ENCODE results near the gene SH2D6. TPM values are rescaled to one million over a fixed set of nuclear protein-coding genes. Genes with fewer than 3 reads are reported as not detected.

SH2D6 gene
- polyA plus RNA-seq, 1 of the 3 experiments (the other 2 are of a cell fraction): 0.33 TPM

DNA sequence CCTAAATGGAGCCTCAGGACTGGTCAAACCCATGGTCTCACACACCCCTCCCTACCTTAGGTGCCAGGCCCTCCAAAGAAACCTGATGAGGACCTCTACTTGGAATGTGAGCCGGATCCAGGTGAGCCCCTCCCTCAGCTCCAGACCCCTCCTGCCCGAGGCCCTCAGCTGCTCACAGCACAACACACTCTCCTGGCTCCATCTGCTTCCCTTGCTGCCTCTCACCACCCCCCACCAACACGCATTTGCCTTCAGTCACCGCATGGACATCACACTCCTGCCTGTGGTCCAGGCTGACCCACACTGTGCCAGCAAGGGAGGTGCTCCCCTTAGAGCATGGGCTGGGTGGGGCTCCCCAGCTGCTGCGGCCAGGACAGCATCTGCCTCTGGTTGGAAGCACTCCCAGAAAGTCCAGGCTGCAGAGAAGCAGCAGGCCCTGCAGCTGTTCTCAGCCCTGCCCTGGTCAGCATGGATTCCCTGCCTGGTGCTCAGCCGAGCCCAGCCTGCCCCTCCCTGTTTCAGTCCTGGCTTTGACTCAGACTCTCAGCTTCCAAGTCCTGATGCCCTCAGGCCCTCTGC, 15.1 kb downstream of the SH2D6 start:
- Histone ChIP-seq H4K20me1 (ENCODE audit: insufficient read depth) (no peaks in the 10 kb centered on the region), H3K27me3 (ENCODE audit: insufficient read depth) (no peaks in the 10 kb centered on the region), H3K9me2 (no peaks in the 10 kb centered on the region), H2AFZ (ENCODE audit: low read depth) (no peak overlapping the region), H3K9ac (no peak overlapping the region), H3K9me3 (no peaks in the 10 kb centered on the region), H3K4me1 (ENCODE audit: control insufficient read depth in 1 of 2, insufficient read depth in 2 of 2, low read depth in 1 of 2, low read length in 1 of 2) (peaks cover 14 to 79% of the 10 kb centered on the region in 2 experiments; a peak in 3 of 4 replicates), H3K27ac (ENCODE audit: low read depth in 2 of 2, low read length in 1 of 2) (peak overlapping the region in 1 of 2 experiments; percentile 95; a peak in 2 of 4 replicates), H3K79me2 (ENCODE audit: insufficient read depth) (no peaks in the 10 kb centered on the region), H3K36me3 (replicated peaks in 1 of 2; ENCODE audit: control insufficient read depth in 1 of 2, insufficient read depth in 2 of 2, low read length in 1 of 2) (no peaks in the 10 kb centered on the region), H3K4me2 (no peak overlapping the region; the same call in 1 of the 2 replicates), H3K4me3 (ENCODE audit: low read depth in 2 of 2, low read length in 1 of 2) (no peak overlapping the region), H3F3A (replicated peaks; ENCODE audit: insufficient read depth) (peaks cover 6% of the 10 kb centered on the region)
- POLR2A ChIA-PET: interaction anchor here (0.6 to 3.9 kb wide), 15 partner anchors 12 to 537 kb away, joined by 3 to 85 read pairs (median 4); partner anchors contain the start of genes MAT2A and SH2D6
- DNase-seq: peak; percentile 91
- WGBS (ENCODE audit: low lambda C conversion rate): 47% methylated on average over 5 of the region's 6 CpGs
- CTCF ChIA-PET: interaction anchor here (0.8 to 6.9 kb wide), 10 partner anchors 12 to 507 kb away, joined by 3 to 61 read pairs (median 6); partner anchors contain the start of gene MAT2A
- TF ChIP-seq MEF2A (IDR thresholded peaks at IDR 0.05; ENCODE audit: borderline replicate concordance, low read depth) (no peak), YY1 (IDR thresholded peaks at IDR 0.05; ENCODE audit: low read depth) (no peak), EP300 (IDR thresholded peaks at IDR 0.05; ENCODE audit: borderline replicate concordance in 1 of 2, low read depth in 1 of 2, low read length in 1 of 2) (no peak; a peak in 1 of 4 replicates), CHD2 (IDR thresholded peaks at IDR 0.05; ENCODE audit: low read length, partially characterized antibody) (peak; percentile 76), GATA2 (CRISPR knock-in tag; IDR thresholded peaks at IDR 0.05) (peak; percentile 50), FOSL2 (IDR thresholded peaks at IDR 0.05; ENCODE audit: borderline replicate concordance, low read depth) (no peak), EZH2phosphoT487 (IDR thresholded peaks at IDR 0.05; ENCODE audit: borderline replicate concordance, low read depth) (no peak), RAD21 (IDR thresholded peaks at IDR 0.05; ENCODE audit: low read length) (peak; percentile 25), TAF1 (IDR thresholded peaks at IDR 0.05; ENCODE audit: borderline replicate concordance, low read depth, low read length) (no peak), MXI1 (IDR thresholded peaks at IDR 0.05; ENCODE audit: low read depth, low read length) (peak; percentile 92), GABPA (IDR thresholded peaks at IDR 0.05; ENCODE audit: low read depth) (no peak), TCF12 (IDR thresholded peaks at IDR 0.05) (peak; percentile 87), JUND (IDR thresholded peaks at IDR 0.05) (no peak), RCOR1 (IDR thresholded peaks at IDR 0.05; ENCODE audit: low read length) (peak; percentile 78), ELF1 (IDR thresholded peaks at IDR 0.05) (no peak), NRF1 (IDR thresholded peaks at IDR 0.05; ENCODE audit: low read depth, low read length) (no peak), SMC3 (IDR thresholded peaks at IDR 0.05; ENCODE audit: low read depth, low read length) (no peak), POLR2AphosphoS5 (IDR thresholded peaks at IDR 0.05; ENCODE audit: low read depth, low read length) (0 out of 2 replicates have a peak, but pooled peaks have one; percentile 30), RFX5 (IDR thresholded peaks at IDR 0.05; ENCODE audit: low read length) (no peak), NFIC (IDR thresholded peaks at IDR 0.05; ENCODE audit: borderline replicate concordance) (peak; percentile 55)
- TF ChIP-seq, protein P1, sequence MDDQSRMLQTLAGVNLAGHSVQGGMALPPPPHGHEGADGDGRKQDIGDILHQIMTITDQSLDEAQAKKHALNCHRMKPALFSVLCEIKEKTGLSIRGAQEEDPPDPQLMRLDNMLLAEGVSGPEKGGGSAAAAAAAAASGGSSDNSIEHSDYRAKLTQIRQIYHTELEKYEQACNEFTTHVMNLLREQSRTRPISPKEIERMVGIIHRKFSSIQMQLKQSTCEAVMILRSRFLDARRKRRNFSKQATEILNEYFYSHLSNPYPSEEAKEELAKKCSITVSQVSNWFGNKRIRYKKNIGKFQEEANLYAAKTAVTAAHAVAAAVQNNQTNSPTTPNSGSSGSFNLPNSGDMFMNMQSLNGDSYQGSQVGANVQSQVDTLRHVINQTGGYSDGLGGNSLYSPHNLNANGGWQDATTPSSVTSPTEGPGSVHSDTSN (IDR thresholded peaks at IDR 0.05): no peak
- TF ChIP-seq, protein P2, sequence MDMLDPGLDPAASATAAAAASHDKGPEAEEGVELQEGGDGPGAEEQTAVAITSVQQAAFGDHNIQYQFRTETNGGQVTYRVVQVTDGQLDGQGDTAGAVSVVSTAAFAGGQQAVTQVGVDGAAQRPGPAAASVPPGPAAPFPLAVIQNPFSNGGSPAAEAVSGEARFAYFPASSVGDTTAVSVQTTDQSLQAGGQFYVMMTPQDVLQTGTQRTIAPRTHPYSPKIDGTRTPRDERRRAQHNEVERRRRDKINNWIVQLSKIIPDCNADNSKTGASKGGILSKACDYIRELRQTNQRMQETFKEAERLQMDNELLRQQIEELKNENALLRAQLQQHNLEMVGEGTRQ (IDR thresholded peaks at IDR 0.05; ENCODE audit: borderline replicate concordance, low read depth, low read length): no peak
- TF ChIP-seq, protein P3, sequence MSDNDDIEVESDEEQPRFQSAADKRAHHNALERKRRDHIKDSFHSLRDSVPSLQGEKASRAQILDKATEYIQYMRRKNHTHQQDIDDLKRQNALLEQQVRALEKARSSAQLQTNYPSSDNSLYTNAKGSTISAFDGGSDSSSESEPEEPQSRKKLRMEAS (IDR thresholded peaks at IDR 0.05; ENCODE audit: low read depth): peak; percentile 34
- TF ChIP-seq, protein P4, sequence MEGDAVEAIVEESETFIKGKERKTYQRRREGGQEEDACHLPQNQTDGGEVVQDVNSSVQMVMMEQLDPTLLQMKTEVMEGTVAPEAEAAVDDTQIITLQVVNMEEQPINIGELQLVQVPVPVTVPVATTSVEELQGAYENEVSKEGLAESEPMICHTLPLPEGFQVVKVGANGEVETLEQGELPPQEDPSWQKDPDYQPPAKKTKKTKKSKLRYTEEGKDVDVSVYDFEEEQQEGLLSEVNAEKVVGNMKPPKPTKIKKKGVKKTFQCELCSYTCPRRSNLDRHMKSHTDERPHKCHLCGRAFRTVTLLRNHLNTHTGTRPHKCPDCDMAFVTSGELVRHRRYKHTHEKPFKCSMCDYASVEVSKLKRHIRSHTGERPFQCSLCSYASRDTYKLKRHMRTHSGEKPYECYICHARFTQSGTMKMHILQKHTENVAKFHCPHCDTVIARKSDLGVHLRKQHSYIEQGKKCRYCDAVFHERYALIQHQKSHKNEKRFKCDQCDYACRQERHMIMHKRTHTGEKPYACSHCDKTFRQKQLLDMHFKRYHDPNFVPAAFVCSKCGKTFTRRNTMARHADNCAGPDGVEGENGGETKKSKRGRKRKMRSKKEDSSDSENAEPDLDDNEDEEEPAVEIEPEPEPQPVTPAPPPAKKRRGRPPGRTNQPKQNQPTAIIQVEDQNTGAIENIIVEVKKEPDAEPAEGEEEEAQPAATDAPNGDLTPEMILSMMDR (IDR thresholded peaks at IDR 0.05): no peak
- TF ChIP-seq, protein P5, sequence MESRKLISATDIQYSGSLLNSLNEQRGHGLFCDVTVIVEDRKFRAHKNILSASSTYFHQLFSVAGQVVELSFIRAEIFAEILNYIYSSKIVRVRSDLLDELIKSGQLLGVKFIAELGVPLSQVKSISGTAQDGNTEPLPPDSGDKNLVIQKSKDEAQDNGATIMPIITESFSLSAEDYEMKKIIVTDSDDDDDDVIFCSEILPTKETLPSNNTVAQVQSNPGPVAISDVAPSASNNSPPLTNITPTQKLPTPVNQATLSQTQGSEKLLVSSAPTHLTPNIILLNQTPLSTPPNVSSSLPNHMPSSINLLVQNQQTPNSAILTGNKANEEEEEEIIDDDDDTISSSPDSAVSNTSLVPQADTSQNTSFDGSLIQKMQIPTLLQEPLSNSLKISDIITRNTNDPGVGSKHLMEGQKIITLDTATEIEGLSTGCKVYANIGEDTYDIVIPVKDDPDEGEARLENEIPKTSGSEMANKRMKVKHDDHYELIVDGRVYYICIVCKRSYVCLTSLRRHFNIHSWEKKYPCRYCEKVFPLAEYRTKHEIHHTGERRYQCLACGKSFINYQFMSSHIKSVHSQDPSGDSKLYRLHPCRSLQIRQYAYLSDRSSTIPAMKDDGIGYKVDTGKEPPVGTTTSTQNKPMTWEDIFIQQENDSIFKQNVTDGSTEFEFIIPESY (IDR thresholded peaks at IDR 0.05; ENCODE audit: borderline replicate concordance, low read depth): no peak

Measured in SK-N-SH (cell line).